CD4-positive, alpha-beta T cell treated with Interleukin-6 for 4 hours (primary cell): ENCODE data around the gene ZNF157.

Experiments used
- DNase-seq: peaks from one replicate; pipeline ENCODE4 v3.0.0-alpha.2; 2020; ENCODE audit warnings: mixed read lengths

The ZNF157 gene

DNA sequence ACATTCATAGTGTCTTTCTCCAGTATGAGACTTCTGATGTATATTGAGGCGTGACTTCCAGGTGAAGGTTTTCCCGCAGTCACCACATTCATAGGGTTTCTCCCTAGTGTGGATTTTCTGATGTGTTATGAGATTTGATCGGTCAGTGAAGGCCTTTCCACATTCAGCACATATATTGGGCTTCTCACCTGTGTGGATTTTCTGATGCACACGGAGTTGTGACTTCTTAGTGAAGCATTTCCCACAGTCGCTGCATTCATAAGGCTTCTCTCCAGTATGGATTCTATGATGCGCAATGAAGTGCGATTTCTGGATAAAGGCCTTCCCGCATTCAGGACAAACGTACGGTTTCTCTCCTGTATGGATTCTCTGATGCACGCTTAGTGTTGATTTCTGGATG lies 77.2 kb downstream of the ZNF157 start:
- DNase-seq = no peak

DNA sequence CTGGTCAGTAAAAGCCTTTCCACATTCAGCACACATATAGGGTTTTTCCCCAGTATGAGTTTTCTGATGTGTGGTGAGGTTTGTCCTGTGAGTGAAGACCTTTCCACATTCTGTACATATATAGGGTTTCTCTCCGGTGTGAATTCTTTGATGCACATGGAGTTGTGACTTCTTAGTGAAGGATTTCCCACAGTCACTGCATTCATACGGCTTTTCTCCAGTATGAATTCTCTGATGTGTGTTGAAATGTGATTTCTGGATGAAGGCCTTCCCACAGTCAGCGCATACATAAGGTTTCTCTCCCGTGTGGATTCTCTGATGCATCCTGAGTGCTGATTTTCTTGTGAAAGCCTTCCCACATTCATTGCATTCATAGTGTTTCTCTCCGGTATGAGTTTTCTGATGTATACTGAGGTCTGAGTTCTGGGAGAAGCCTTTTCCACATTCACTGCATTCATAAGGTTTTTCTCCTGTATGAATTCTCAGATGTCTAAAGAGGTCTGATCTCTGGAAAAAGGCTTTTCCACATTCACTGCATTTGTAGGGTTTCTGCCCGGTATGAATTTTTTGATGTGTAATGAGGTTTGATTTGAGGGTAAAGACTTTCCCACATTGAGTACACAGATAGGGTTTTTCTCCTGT lies 77.9 kb downstream of the ZNF157 start:
- DNase-seq = no peak

DNA sequence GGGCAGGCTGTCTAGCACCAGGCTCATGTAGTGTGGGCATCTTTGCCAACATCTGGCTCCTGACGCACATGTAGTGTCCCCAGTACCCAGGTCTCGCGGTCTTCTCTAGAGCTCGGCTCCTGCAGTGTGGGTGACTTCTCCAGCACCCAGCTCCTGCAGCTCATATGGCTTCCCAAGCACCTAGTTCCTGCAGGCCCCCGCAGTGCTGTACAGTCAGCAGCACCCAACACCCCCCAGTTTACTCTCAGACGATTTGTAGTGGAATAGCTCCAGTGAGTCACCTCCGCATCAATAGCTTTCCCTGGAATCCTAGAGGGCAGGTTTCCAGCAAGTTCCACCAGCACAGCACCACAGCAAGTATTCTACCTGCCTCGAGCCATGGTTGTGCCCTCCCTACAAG lies 81.7 kb downstream of the ZNF157 start:
- DNase-seq = no peak

DNA sequence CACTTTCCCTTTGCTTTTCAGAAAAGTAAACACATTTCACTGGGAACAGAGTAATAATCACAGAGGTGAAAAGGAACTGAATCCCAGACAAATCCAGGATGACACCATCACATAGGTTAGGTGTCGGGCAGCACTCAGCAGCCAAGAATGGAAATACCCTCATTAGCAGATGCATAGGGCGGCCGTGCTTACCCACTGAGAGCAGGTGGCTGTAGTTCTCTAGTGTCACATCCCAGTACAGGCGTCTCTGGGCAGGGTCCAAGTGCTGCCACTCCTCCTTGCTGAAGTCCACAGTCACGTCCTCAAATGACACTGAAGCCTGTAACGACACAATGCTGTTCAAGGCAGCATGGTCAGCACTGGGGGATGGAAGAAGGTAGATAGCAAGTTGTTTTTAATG lies 85.7 kb downstream of the ZNF157 start:
- no peak for DNase-seq

DNA sequence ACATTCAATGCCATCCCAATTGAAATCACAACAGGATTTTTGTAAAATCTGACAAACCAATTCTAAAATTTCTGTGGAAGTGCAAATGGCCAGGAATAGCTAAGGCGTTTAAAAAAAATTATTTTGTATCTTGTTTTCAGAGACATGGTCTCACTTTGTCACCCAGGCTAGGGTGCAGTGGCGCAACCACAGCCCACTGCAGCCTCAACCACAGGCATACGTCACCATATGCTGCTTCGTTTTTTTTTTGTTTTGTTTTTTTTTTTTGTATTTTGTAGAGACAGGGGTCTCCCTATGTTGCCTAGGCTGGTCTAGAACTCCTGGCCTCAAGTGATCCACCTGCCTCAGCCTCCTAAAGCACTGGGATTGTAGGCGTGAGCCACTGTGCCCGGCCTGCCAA lies 88.2 kb downstream of the ZNF157 start:
- DNase-seq = no peak

DNA sequence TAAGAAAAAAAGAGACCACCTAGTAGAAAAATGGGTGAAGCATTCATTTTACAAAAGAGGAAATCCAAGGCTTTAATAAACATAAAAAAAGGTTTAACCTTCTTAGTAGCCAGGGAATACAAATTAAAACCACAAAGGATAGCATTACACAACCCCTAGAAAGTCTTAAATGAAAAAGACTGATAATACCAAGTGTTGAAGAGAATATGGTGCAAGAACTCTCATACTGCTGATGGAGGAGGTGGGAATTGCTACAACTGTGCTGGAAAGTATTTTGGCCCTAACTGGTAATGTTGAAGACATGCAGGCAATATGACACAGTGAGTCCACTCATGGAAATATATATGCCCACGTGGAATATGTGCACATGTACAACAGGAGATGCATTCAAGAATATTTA lies 90.2 kb downstream of the ZNF157 start:
- DNase-seq = no peak
